ENCODE data around the gene BAX. TPM values are rescaled to one million over a fixed set of nuclear protein-coding genes. Genes with fewer than 3 reads are reported as not detected.

The BAX gene
- total and polyA plus RNA-seq, 9 of the 15 experiments (the other 6 are each of a cell fraction or from before 2014, with no cell fraction given) = 3.2 to 95.4 (median 44.5) TPM

DNA sequence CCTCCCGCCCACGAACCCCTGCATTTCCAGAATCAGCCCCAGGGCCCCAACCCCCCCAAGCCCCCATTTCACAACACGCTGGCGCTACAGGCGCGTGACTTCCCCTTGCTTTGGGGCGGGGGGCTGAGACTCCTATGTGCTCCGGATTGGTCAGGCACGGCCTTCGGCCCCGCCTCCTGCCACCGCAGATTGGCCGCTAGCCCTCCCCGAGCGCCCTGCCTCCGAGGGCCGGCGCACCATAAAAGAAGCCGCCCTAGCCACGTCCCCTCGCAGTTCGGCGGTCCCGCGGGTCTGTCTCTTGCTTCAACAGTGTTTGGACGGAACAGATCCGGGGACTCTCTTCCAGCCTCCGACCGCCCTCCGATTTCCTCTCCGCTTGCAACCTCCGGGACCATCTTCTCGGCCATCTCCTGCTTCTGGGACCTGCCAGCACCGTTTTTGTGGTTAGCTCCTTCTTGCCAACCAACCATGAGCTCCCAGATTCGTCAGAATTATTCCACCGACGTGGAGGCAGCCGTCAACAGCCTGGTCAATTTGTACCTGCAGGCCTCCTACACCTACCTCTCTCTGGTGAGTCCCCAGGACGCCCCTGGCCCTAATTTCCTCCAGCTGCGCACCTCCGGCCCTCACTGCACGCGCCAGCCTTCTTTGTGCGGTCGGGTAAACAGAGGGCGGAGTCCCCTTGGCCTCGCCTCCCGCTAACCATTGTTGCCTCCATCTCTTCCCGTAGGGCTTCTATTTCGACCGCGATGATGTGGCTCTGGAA, 10.5 kb downstream of the BAX start, which contains the start of gene FTL (continued):
- TF ChIP-seq, protein P1, sequence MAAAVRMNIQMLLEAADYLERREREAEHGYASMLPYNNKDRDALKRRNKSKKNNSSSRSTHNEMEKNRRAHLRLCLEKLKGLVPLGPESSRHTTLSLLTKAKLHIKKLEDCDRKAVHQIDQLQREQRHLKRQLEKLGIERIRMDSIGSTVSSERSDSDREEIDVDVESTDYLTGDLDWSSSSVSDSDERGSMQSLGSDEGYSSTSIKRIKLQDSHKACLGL (CRISPR knock-in tag; IDR thresholded peaks at IDR 0.05; ENCODE audit: borderline replicate concordance, poor library complexity, severe bottlenecking) = no peak
- TF ChIP-seq RBFOX2 (IDR thresholded peaks at IDR 0.05; ENCODE audit: low read depth, low read length) = peak; percentile 99; the same call in 1 of the 2 replicates
- TF ChIP-seq TAF1 (IDR thresholded peaks at IDR 0.05; ENCODE audit: control insufficient read depth, extremely low read depth, insufficient read depth, low read length, severe bottlenecking) = peak; percentile 99
- TF ChIP-seq KAT8 (IDR thresholded peaks at IDR 0.05; ENCODE audit: low read depth) = no peak
- TF ChIP-seq U2AF1 (optimal IDR thresholded peaks at IDR 0.05; ENCODE audit: low read depth, low read length) = no peak
- peak in 1 of 2 experiments; percentile 56; a peak in 1 of 4 replicates for TF ChIP-seq FOXA3 (CRISPR knock-in tag; conservative IDR thresholded peaks at IDR 0.05 in 1 of 2, IDR thresholded peaks at IDR 0.05 in 1 of 2)
- TF ChIP-seq PHF21A (IDR thresholded peaks at IDR 0.05; ENCODE audit: borderline replicate concordance, low read depth) = no peak
- peak; percentile 75; the same call in 1 of the 2 replicates for TF ChIP-seq TOE1 (IDR thresholded peaks at IDR 0.05; ENCODE audit: borderline replicate concordance)
- peak; percentile 78; the same call in 1 of the 2 replicates for TF ChIP-seq TOE1 (CRISPR knock-in tag; IDR thresholded peaks at IDR 0.05; ENCODE audit: borderline replicate concordance, low read depth)
- TF ChIP-seq ZBTB7A (IDR thresholded peaks at IDR 0.05; ENCODE audit: borderline replicate concordance, control insufficient read depth, low read depth, low read length) = peak; percentile 76; the same call in 1 of the 2 replicates
- no peak for TF ChIP-seq TBP (optimal IDR thresholded peaks at IDR 0.05; ENCODE audit: low read depth, low read length)
- no peak for TF ChIP-seq RBM15 (IDR thresholded peaks at IDR 0.05; ENCODE audit: insufficient read depth, low read length)
- TF ChIP-seq, protein P2, sequence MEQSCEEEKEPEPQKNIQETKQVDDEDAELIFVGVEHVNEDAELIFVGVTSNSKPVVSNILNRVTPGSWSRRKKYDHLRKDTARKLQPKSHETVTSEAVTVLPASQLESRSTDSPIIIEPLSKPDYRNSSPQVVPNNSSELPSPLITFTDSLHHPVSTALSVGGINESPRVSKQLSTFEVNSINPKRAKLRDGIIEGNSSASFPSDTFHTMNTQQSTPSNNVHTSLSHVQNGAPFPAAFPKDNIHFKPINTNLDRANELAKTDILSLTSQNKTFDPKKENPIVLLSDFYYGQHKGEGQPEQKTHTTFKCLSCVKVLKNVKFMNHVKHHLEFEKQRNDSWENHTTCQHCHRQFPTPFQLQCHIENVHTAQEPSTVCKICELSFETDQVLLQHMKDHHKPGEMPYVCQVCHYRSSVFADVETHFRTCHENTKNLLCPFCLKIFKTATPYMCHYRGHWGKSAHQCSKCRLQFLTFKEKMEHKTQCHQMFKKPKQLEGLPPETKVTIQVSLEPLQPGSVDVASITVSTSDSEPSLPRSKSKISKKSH (CRISPR knock-in tag; IDR thresholded peaks at IDR 0.05) = no peak
- peak; percentile 69; the same call in 1 of the 2 replicates for TF ChIP-seq KDM2B (CRISPR knock-in tag; IDR thresholded peaks at IDR 0.05)
- TF ChIP-seq, protein P3, sequence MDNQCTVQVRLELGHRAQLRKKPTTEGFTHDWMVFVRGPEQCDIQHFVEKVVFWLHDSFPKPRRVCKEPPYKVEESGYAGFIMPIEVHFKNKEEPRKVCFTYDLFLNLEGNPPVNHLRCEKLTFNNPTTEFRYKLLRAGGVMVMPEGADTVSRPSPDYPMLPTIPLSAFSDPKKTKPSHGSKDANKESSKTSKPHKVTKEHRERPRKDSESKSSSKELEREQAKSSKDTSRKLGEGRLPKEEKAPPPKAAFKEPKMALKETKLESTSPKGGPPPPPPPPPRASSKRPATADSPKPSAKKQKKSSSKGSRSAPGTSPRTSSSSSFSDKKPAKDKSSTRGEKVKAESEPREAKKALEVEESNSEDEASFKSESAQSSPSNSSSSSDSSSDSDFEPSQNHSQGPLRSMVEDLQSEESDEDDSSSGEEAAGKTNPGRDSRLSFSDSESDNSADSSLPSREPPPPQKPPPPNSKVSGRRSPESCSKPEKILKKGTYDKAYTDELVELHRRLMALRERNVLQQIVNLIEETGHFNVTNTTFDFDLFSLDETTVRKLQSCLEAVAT (IDR thresholded peaks at IDR 0.05) = peak; percentile 98
- TF ChIP-seq, protein P4, sequence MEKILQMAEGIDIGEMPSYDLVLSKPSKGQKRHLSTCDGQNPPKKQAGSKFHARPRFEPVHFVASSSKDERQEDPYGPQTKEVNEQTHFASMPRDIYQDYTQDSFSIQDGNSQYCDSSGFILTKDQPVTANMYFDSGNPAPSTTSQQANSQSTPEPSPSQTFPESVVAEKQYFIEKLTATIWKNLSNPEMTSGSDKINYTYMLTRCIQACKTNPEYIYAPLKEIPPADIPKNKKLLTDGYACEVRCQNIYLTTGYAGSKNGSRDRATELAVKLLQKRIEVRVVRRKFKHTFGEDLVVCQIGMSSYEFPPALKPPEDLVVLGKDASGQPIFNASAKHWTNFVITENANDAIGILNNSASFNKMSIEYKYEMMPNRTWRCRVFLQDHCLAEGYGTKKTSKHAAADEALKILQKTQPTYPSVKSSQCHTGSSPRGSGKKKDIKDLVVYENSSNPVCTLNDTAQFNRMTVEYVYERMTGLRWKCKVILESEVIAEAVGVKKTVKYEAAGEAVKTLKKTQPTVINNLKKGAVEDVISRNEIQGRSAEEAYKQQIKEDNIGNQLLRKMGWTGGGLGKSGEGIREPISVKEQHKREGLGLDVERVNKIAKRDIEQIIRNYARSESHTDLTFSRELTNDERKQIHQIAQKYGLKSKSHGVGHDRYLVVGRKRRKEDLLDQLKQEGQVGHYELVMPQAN (IDR thresholded peaks at IDR 0.05; ENCODE audit: borderline replicate concordance) = peak; percentile 80
